Ramos (cell line): ENCODE results near the gene DPP7.

ENCODE experiments used
- in situ Hi-C: fragments of 300-500 bp; cut with MboI; formaldehyde crosslinking; loops from one replicate; pipeline ENCODE4 v1.14.3; 2022; ENCODE audit warnings: low sequenced_read_pairs; ENCODE audit not compliant: unreplicated experiment

The DPP7 gene

DNA sequence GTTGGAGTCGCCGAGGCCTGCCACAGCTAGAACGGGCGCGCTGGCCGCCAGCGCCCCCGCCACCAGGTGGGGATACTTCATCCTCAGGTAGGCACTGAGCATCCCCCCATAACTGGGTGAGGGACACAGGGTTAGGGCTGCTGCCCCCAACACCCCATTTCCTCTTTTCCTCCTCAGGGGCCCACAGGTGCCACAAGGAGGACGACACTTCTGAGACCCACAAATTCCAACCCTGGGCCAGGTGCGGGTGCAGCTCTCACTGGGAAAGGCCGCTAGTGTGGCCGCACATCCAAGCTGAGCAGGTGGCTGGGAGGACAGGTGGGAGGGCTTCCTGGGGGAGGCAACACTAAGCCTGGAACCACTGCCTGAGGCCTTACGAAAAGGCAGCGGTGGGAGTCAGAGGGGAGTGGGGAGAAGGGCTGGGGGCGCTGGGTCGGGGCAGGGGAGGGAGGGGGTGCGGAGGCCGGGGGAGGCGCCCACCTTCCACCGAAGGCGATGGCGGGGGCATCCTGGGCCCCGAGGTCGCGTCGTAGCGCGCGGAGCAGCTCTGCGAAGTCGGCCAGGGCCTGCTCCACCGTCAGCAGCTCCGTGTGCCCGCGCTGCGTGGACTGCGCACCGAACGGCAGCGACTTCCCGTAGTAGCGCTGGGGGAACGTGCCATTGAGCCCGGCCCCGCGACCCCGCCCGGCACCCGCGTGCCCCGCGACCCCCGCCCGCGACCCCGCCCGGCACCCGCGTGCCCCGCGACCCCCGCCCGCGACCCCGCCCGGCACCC lies 961 bp downstream of the DPP7 start:
- in situ Hi-C loops = no loop called here

DNA sequence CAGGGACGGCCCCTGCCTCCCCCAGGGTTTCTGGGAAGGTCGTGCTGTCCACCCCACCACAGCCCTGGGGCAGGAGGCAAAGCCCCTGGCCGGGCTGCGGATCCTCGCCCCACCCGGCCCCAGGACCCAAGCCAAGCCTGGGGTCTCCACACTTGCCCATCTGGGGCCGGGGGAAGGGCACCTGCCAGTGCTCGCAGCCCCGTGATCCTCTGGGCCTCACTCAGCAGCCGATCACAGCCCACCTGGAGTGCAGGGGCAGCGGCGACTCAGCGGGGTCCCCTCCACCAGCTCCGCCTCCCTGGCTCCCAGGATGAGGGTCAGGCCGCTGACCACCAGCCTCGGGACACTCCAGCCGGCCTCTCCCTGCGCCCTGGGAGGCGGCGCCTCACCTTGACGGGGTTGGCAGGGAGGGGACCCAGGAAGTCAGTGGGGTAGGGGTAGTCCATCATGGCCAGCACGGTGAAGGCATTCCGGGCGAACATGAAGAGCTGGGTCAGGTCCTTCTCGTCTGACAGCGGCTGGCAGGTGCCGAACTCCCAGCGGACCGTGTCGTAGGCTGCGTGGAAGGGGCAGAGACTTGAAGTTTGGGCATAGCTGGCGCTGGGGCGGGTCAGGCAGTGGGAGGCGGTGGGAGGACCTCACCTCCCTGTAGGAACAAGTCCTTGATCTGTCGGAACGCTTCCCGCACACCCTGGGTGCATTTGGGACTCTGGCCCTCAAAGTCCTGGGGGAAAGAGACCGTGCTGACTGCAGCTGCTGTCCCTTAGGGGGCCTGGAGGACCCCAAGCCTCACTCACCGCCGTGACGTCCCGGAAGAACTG lies 1.8 kb downstream of the DPP7 start:
- in situ Hi-C loops = no loop called here

DNA sequence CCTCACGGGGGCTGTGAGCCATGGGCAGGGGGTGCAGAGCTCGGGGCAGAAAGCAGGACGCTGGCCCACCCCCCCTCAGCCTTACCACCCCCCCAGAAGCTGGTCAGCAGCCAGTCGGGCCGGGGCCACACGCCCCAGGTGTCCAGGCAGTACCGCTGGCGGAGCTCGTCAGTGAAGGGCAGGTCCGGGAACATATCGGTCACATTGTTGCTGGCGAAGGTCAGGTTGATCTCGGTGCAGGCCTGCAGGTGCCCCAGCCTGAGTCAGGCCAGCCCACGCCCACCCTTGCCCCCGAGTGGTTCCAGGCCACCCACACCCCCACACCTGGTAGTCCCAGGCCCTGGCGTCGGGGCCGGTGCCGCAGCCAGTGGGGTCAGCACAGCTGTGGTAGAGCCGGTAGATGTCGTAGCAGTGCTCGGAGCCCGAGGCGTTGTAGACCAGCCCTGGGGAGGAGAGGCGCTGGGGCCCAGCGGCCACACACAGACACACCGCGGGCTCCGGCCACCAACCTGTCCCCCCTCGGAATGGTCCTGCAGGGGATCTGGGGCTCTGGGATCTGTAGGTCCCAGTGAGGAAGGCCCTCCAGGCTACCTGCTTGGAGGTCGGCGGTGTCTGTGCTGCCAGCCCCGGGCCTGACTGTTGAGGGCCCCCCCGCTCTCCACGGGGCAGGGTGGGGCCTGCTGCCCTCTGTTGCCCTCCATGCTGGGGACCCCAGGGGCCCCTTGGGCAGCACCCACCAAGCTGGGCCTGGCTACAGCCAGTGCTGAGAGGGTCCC lies 2.6 kb downstream of the DPP7 start:
- in situ Hi-C loops = no loop called here

DNA sequence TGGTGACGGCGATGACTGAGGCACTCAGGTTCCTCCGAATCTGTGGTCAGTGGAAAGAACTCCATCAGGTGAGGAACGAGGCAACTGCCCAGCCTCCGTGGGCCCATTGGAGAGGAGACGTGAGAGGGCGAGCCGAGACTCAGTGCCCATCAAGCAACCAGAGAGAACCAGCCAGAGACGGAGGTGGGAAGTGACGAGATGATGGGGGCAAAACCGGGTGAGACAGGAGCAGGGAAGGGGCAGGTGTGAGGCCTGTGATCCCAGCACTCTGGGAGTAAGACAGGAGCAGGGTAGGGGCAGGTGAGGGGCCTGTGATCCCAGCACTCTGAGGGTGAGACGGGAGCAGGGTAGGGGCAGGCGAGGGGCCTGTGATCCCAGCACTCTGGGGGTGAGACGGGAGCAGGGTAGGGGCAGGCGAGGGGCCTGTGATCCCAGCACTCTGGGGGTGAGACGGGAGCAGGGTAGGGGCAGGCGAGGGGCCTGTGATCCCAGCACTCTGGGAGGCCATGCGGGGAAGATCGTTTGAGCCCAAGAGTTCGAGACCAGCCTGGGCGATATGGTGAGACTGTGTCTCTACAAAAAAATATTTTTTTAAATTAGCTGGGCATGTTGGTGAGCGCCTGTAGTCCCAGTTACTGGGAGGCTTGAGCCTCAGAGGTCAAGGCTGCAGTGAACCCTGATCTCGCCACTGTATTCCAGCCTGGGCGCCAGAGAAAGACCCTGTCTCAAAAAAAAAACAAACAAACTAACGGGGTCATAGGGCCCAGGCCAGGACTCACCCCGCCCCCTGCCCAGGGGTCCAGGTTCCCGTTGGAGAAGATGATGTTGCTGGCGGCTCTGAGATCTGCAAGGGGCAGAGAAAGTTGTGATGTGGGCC lies 3.4 kb downstream of the DPP7 start:
- in situ Hi-C loops = no loop called here

DNA sequence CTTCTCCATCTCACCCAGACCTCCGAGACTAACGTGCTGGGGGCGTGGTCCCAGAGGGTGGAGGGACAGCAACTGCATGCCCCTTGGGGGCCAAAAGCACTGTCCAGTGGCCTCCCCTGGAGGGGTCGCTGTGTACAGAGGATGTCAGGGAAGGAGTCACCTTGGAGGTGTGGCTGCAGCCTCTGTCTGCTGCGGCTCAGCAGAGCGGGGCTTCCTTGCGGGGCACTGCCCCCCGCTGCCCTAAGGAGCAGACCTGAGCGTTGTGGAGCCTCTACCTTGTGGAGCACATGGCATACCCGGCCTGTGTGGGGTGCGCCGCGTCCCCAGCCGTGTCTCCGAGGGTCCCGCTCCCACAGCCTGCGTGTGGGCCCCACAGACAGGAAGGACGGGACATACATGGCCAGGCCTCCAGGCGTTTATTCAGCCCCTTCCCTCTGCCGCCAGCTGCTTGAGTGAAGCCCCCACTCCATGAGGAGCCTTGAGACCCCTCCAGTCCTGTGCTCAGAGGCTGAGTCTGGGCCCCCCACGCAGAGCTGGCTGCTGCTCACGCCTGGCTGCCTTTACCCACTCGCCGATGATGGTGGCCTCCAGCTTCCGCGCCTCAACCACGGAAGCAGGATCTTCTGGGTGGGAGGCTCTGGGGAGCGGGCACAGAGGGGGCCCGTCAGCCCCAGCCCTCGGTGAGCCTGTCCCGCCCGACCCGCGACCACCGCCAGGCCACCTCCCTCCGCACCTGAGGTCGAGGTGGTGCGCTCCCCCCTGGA lies 4.2 kb downstream of the DPP7 start:
- in situ Hi-C loops = no loop called here

DNA sequence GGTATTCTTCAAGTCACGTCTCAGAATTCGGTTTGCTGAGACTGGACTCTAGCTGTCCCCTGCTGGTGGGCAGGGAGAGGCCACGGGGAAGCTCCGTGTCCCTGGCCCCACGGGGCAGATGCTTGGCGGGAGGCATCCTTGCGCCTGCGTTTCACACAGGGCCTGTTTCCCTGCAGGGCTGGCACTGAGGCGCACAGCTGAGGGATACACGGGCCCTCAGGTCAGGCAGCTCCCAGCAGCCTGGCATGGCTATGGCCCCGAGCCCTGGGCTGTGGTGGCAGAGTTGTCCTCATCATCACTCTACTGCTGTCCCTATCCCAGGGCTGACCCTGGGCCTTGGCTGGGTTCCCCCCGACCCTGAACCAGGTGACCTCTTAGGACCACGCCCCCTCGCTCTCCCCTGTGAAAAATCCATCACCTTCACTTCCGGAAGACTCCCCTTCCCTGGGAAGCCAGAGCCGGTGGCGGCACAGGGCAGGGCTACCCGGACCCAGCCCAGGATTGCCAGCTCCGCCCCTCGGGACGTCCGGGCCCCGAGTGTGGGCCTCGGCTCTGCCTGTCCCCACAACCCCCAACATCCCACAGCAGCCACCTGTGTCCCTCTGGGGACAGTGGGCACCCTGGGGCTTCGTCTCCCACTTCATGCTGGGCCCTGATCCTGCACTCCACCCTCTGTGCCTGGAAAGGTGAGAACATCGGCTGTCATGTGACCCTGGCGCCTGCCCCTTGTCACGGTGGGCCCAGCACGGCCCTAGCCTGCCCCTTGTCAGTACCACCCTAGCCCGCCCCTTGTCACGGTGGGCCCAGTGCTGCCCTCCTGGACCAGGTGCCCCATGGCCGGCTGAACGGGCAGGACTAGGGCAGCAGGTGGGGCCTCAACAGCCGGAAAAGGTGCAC lies 5.0 kb downstream of the DPP7 start:
- in situ Hi-C loops = no loop called here

DNA sequence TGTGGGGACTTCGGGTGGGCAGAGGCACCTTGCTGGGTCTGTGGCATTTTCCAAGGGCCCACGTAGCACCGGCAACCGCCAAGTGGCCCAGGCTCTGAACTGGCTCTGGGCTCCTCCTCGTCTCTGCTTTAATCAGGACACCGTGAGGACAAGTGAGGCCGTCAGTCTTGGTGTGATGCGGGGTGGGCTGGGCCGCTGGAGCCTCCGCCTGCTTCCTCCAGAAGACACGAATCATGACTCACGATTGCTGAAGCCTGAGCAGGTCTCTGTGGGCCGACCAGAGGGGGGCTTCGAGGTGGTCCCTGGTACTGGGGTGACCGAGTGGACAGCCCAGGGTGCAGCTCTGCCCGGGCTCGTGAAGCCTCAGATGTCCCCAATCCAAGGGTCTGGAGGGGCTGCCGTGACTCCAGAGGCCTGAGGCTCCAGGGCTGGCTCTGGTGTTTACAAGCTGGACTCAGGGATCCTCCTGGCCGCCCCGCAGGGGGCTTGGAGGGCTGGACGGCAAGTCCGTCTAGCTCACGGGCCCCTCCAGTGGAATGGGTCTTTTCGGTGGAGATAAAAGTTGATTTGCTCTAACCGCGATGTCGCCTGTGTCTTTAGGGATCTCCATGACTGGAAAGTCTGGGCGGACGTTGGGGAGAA lies 5.8 kb downstream of the DPP7 start:
- in situ Hi-C loops = no loop called here

DNA sequence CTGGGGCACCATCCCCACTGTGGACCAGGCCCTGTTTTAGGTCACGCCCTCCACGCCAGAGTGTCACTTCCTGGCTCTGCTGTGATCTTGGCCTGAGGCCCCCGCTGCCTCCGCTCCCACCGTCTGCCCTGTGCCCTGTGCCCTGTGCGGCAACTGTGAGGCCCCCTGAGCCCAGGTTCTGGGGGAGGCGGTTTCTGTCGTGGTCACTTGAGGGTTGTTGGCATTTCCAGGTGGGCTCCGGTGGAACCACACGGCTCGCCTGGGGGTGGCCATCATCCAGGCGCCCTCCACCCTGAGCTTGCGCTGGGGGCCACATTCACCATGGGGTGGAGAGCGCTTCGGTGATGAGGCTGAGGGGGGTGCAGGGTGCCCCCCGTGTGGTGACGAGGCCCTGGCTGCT lies 6.6 kb downstream of the DPP7 start:
- in situ Hi-C loops = no loop called here

DNA sequence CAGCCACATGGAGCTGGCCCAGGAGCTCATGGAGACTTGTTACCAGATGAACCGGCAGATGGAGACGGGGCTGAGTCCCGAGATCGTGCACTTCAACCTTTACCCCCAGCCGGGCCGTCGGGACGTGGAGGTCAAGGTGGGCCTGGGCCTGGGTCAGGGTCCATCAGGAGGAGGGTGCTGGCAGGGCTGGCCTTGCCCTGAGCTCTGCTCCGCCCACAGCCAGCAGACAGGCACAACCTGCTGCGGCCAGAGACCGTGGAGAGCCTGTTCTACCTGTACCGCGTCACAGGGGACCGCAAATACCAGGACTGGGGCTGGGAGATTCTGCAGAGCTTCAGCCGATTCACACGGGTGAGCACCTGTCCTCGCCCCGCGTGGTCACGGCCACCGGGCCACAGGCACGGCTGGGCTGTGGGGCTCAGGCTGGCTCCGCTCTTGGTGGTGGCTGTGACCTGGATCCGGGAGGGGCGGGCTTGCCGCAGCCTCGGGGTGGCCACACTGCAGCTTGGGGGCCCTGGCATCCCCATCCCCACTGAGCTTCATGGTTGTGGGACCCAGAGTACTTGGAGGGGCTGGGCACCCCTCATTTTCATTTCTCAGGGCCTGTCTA lies 7.1 kb downstream of the DPP7 start:
- in situ Hi-C loops = no loop called here

DNA sequence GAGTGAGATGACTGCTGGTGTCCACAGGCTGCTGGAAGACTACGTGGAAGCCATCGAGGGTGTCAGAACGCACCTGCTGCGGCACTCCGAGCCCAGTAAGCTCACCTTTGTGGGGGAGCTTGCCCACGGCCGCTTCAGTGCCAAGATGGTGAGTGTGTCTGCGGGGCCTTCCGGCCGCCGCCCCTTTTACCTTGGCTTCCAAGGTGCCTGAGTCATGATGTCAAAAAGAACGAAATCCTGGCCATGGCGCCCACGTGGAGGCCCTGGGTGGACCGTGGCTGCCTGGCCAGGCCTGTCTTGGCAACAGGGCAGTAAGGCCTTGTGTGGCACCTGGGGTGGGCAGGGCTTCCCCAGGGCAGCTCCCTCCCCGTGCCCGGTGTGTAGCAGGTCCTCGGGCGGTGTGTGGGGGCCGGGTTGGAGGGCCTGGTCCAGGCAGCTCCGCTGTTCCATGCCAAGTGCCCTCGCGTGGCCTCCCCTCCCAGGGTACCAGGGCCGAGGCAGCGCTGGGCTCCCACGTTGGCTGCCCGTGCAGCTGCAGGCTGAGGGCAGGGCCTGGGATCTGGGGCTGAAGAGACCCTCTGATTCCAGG lies 7.8 kb downstream of the DPP7 start:
- in situ Hi-C loops = no loop called here

DNA sequence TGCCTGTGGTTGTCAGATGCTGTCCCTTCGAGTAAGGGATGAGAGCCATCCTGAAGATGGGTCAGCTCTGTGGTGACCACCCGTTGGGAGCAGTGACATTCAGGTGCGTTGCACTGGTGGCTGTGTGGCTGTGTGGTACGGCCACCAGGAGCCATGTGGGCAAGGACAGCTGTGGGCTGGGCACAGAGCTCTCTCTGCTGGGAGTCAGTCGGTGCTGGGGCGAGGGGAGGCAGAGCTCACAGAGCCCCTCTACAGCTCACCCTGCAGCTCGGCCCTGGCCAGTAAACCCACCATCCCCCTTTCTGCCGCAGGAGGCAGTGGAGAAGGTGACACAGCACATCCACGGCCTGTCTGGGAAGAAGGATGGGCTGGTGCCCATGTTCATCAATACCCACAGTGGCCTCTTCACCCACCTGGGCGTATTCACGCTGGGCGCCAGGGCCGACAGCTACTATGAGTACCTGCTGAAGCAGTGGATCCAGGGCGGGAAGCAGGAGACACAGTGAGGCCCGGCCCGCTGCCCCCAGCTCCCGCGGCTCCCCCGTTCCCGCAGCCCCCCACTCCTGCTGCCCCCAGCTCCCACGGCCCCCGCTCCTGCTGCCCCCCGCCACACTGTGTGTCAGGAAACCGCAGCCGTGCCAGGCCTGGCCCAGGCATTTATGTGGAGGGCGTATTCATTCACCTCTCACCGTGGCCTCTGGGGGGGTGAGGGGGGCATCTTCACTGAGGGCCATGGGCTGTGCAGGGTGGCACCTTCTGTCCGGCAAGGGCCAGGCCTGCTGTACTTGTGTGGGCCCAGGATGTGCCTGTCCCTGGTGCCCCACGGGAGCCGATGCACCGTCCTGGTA lies 8.5 kb downstream of the DPP7 start:
- in situ Hi-C loops = no loop called here

DNA sequence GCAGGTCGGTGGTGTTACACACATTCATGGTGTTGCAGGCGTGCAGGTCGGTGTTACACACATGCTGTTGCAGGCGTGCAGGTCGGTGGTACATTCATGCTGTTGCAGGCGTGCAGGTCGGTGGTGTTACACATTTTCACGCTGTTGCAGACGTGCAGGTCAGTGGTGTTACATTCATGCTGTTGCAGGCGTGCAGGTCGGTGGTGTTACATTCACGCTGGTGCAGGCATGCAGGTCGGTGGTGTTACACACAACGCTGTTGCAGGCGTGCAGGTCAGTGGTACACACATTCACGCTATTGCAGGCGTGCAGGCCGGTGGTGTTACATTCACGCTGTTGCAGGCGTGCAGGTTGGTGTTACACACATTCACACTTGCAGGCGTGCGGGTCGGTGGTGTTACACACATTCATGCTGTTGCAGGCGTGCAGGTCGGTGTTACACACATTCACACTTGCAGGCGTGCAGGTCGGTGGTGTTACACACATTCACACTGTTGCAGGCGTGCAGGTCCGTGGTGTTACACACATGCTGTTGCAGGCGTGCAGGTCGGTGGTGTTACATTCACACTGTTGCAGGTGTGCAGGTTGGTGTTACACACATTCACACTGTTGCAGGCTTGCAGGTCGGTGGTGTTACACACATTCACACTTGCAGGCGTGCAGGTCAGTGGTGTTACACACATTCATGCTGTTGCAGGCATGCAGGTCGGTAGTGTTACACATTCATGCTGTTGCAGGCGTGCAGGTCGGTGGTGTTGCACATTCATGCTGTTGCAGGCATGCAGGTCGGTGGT lies 11.1 kb downstream of the DPP7 start:
- in situ Hi-C loops = no loop called here

DNA sequence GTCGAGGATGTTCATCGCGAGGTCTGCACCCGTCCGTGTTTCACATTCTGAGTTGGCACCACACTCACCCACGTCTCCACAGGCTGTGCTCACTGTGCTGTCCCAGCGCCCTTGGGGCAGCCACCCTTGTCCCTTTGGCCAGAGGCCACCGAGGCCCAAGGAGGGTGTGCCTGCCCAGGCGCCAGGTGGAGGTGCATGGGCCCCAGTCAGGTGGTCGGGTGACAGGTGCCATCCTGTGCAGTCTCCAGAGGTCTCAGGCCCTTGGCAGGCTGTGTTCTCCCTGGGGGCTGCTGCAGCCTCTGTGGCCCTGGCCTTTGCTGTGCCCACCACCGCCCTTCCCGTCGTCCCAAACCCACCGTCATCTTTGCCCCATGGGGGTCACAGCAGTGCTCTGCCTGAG lies 15.3 kb downstream of the DPP7 start:
- in situ Hi-C loops = no loop called here

DNA sequence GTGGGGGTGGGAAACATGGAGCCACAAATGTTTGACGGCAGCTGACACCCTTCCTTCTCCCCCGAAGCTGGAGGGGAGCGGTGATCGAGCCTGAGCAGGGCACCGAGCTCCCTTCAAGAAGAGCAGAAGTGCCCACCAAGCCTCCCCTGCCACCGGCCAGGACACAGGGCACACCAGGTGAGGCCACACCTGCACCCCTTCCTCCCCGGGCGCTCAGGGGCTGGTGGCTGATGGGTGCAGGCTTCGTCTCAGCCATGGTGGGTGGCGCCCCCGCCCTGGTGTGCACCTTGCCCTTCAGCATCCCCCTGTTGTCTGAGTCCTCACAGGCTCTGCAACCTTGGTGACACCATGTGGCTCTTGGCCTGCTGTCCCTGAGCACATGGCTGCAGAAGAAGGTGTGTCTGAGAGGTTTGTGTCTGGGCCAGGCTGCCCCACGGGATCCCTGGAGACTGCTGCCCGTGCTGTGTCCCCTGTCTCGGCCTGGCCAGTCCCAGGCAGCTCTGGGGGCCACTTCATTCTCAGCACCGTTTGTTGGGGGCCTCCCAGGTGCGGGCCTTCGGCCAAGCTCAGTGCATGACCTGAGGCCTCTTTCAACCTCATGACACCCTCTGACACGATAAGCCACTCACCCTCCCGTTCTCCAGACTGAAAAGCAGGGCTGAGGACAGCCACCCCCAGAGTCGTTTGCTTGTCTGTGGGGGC lies 16.6 kb downstream of the DPP7 start:
- in situ Hi-C loops = no loop called here
